Tibial nerve (tissue), 4 donors: ENCODE results near the gene FRMPD2. TPM values are rescaled to one million over a fixed set of nuclear protein-coding genes. Genes with fewer than 3 reads are reported as not detected.

Experiments
- DNase-seq, 2 donors: peaks; one replicate each; pipeline ENCODE4 v3.0.0-alpha.2; 2019; ENCODE audit warnings: low spot score in 2 of 2
- H3K27ac ChIP-seq, 4 donors: fragments of 200-600 bp; sonication (generic) in 3 of 4; one replicate each; pipeline ENCODE4 v1.5.1; 2017 to 2019; ENCODE audit warnings: mild to moderate bottlenecking in 1 of 4
- H3K27me3 ChIP-seq, 2 donors: fragments of 200-600 bp; sonication (generic) in 1 of 2; one replicate each; pipeline versions ENCODE4 v1.5.1 to v1.6.0; 2017 to 2019
- H3K36me3 ChIP-seq, 3 donors: fragments of 200-600 bp; sonication (generic); one replicate each; pipeline ENCODE4 v1.5.1; 2018 to 2019
- H3K4me1 ChIP-seq, 4 donors: fragments of 200-600 bp; sonication (generic) in 3 of 4; one replicate each; pipeline ENCODE4 v1.5.1; 2017 to 2019
- H3K4me3 ChIP-seq, 4 donors: fragments of 200-600 bp; sonication (generic) in 3 of 4; one replicate each; pipeline ENCODE4 v1.5.1; 2017 to 2019; ENCODE audit warnings: mild to moderate bottlenecking in 1 of 4, moderate library complexity in 1 of 4
- H3K9me3 ChIP-seq, 4 donors: fragments of 200-600 bp; sonication (generic) in 3 of 4; one replicate each; pipeline ENCODE4 v1.5.1; 2017 to 2019
- EP300 ChIP-seq, 2 donors: sonication (generic); formaldehyde crosslinking; IDR thresholded peaks; one replicate each; pipeline ENCODE4 v1.6.1; 2017; ENCODE audit warnings: antibody characterized with exemption in 2 of 2, mild to moderate bottlenecking in 1 of 2
- POLR2A ChIP-seq, 2 donors: fragments of 450-650 bp; IDR thresholded peaks; one replicate each; pipeline ENCODE4 v1.6.1; 2017; ENCODE audit warnings: antibody characterized with exemption in 2 of 2, mild to moderate bottlenecking in 2 of 2, moderate library complexity in 2 of 2
- WGBS, 2 donors: methylation state at CpG; one replicate each; pipeline ENCODE4 v1.1.5; 2018; 5-methylcytosine and 5-hydroxymethylcytosine counted together
- total RNA-seq, 4 donors: library from RNA; depleted of rRNA; stranded (reverse); fragments of >200 nt; gene quantifications; one replicate each; pipeline ENCODE4 v1.1.0, GENCODE V29; 2016
- TF ChIP-seq, protein P1 (sequence below), 5 experiments: fragments of 200-600 bp in 3 of 5; fragments of 450-650 bp in 2 of 5; sonication (generic) in 3 of 5; IDR thresholded peaks; one replicate each; pipeline ENCODE4 v1.5.1; 2016 to 2019; ENCODE audit warnings: antibody characterized with exemption in 5 of 5, mild to moderate bottlenecking in 3 of 5, moderate library complexity in 2 of 5

FRMPD2 gene
- total RNA-seq, 4 donors from 2014 or later = 0.21 TPM; not detected in 3

DNA sequence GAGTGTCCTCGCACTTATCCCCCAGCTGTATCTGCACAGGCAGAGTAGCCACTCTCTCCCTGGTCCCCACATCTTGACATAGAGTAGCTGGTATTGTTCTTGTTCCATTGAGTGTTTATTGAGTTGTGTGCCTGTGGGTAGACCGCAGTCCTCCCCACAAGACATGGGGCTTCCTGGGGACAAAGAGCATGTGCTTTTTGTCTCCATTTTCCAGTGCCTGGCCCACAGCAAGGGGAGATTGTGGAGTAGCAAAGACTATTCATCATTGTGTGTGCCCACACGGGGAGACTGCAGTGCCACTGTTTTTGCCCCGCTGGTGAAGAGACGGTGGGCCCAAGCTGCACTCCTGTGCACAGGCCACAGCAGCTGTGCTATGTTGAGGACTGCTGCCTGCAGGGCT lies 63.5 kb downstream of the FRMPD2 start:
- Histone ChIP-seq H3K27ac (no peak overlapping the region), H3K4me3 (no peak overlapping the region), H3K9me3 (no peaks in the 10 kb centered on the region), H3K4me1 (no peaks in the 10 kb centered on the region), H3K27me3 (no peaks in the 10 kb centered on the region), H3K36me3 (no peaks in the 10 kb centered on the region)
- no peak for DNase-seq
- 70 to 82% methylated on average over 4 to 5 of the region's 5 CpGs for WGBS, 2 donors
- no peak for TF ChIP-seq POLR2A (IDR thresholded peaks at IDR 0.05)
- TF ChIP-seq, protein P1, sequence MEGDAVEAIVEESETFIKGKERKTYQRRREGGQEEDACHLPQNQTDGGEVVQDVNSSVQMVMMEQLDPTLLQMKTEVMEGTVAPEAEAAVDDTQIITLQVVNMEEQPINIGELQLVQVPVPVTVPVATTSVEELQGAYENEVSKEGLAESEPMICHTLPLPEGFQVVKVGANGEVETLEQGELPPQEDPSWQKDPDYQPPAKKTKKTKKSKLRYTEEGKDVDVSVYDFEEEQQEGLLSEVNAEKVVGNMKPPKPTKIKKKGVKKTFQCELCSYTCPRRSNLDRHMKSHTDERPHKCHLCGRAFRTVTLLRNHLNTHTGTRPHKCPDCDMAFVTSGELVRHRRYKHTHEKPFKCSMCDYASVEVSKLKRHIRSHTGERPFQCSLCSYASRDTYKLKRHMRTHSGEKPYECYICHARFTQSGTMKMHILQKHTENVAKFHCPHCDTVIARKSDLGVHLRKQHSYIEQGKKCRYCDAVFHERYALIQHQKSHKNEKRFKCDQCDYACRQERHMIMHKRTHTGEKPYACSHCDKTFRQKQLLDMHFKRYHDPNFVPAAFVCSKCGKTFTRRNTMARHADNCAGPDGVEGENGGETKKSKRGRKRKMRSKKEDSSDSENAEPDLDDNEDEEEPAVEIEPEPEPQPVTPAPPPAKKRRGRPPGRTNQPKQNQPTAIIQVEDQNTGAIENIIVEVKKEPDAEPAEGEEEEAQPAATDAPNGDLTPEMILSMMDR (IDR thresholded peaks at IDR 0.05) = no peak
- no peak for TF ChIP-seq EP300 (IDR thresholded peaks at IDR 0.05)

DNA sequence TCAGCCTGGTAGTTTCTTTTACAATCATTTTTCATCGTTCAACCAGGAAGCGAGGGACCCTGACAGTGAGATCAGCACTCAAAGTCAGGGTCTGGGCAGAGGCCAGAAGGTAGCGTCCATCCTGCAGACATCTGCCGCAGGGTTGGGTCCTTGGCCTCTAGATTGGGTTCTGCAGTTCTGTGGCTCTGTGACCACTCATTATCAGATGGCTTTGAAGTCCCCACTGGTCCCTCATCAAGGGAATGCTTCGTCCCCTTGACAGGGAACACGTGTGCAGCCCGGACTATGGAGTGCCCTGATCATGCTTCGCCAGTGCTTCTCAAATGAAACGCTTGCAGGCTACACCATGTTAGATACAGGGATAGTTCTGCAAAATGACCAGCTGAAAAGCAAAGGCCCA lies 64.1 kb downstream of the FRMPD2 start:
- Histone ChIP-seq H3K4me1 (no peaks in the 10 kb centered on the region), H3K36me3 (no peaks in the 10 kb centered on the region), H3K27ac (no peak overlapping the region), H3K9me3 (no peaks in the 10 kb centered on the region), H3K4me3 (no peak overlapping the region), H3K27me3 (no peaks in the 10 kb centered on the region)
- 88 to 95% methylated on average over 9 of the region's 9 CpGs for WGBS, 2 donors
- no peak for DNase-seq
- TF ChIP-seq EP300 (IDR thresholded peaks at IDR 0.05) (no peak), POLR2A (IDR thresholded peaks at IDR 0.05) (no peak)
- TF ChIP-seq, protein P1 (IDR thresholded peaks at IDR 0.05) = no peak

DNA sequence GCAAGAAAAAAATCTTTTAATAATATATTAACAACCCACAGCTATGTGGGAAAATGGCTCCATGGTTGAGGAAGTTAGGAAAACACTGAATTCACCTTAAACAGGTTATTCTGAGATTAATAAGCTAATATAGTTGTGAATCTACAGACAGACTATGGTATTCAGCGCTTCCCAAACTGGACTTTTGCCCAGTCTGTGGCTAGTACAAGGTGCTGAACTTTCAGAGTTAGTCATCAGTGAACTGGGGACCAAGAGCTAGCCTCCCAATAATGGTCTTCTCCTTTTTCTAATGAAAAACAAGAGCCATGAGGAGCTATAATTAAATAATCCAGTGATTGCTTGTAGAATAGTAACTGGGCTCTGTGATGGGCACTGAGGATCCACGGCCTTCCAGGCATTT lies 65.3 kb downstream of the FRMPD2 start:
- H3K36me3 ChIP-seq = no peaks in the 10 kb centered on the region
- no peak overlapping the region for H3K4me3 ChIP-seq
- H3K4me1 ChIP-seq = no peaks in the 10 kb centered on the region
- no peak for DNase-seq
- H3K9me3 ChIP-seq = no peaks in the 10 kb centered on the region
- 70 to 86% methylated on average over 2 of the region's 2 CpGs for WGBS, 2 donors
- H3K27ac ChIP-seq = no peak overlapping the region
- H3K27me3 ChIP-seq = no peaks in the 10 kb centered on the region
- TF ChIP-seq, protein P1 (IDR thresholded peaks at IDR 0.05) = no peak
- TF ChIP-seq EP300 (IDR thresholded peaks at IDR 0.05) (no peak), POLR2A (IDR thresholded peaks at IDR 0.05) (no peak)

DNA sequence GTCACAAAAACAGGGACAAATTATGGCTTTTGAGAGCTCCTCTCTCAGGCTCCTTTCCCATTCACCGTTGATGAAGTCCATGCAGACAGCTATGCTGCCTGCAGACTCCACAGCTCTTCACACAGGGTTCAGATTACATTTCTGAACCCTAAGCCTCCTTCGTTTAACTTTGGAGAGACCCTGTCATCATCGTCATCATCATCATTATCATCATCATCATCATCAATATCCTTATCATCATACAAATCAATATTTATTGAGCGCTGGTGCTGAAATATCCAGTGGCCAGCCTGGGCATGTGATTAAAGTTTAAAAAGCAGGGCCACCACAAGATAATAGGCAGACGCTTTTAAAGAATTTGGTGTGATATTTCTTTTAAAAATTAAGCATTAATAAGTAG lies 66.6 kb downstream of the FRMPD2 start:
- no peak overlapping the region for H3K27ac ChIP-seq
- no peaks in the 10 kb centered on the region for H3K36me3 ChIP-seq
- DNase-seq = no peak
- 87% methylated on average over 5 of the region's 5 CpGs for WGBS, 2 donors
- H3K27me3 ChIP-seq = no peaks in the 10 kb centered on the region
- TF ChIP-seq POLR2A (IDR thresholded peaks at IDR 0.05) (no peak), EP300 (IDR thresholded peaks at IDR 0.05) (no peak)
- H3K9me3 ChIP-seq = no peaks in the 10 kb centered on the region
- H3K4me1 ChIP-seq = no peaks in the 10 kb centered on the region
- no peak overlapping the region for H3K4me3 ChIP-seq

DNA sequence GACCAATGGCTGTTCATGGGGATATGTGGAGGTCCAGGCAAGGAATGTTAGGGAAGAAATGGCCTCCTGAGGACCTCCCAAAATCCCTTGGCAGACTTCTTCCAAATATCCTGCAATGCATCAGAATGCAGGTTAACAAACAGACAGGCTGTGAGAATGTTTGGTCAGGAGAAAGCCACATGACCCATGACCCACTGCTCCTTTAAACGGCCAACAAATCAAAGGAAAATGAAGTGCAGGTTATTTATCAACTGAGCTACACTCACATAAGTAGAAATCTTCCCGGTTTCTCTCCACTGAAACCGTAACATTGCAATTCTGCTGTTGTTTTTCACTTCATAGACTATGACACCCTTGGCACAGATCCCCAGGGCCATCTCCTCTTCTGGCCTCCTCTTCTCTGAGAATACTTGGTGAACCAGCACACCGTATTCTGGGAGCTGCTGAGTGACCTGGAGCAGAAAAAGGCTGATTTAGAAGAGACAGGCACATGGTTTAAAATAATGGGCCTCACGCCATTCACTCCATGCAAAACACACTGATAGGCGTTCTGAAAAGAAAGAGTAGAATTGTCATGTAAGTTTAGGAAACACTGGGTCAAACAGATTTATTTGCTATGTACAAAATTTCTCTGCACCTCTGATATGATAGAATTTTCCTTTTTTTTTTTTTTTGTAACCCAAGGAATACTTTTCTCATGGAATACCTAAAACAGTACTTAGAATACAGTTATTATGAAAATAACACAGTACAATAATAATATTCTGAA lies 67.8 kb downstream of the FRMPD2 start:
- no peak for DNase-seq
- no peaks in the 10 kb centered on the region for H3K9me3 ChIP-seq
- TF ChIP-seq EP300 (IDR thresholded peaks at IDR 0.05) (no peak), POLR2A (IDR thresholded peaks at IDR 0.05) (no peak)
- TF ChIP-seq, protein P1 (IDR thresholded peaks at IDR 0.05) = no peak
- H3K27me3 ChIP-seq = no peaks in the 10 kb centered on the region
- H3K27ac ChIP-seq = no peak overlapping the region
- no peaks in the 10 kb centered on the region for H3K4me1 ChIP-seq
- WGBS, 2 donors = 76 to 81% methylated on average over 6 of the region's 6 CpGs
- no peaks in the 10 kb centered on the region for H3K36me3 ChIP-seq
- no peak overlapping the region for H3K4me3 ChIP-seq
